GM21390 (cell line): ENCODE data around the gene SND1.
"Not testable (repeated sequence)": the region's sequence is repeated elsewhere in the genome, so short reads cannot be mapped to it uniquely, and the experiment has no call there.

Experiments used
- ATAC-seq: cut with Tn5 transposase; IDR thresholded peaks from one replicate; pipeline ENCODE4 v1.9.1; 2021; ENCODE audit not compliant: unreplicated experiment

Gene SND1

DNA sequence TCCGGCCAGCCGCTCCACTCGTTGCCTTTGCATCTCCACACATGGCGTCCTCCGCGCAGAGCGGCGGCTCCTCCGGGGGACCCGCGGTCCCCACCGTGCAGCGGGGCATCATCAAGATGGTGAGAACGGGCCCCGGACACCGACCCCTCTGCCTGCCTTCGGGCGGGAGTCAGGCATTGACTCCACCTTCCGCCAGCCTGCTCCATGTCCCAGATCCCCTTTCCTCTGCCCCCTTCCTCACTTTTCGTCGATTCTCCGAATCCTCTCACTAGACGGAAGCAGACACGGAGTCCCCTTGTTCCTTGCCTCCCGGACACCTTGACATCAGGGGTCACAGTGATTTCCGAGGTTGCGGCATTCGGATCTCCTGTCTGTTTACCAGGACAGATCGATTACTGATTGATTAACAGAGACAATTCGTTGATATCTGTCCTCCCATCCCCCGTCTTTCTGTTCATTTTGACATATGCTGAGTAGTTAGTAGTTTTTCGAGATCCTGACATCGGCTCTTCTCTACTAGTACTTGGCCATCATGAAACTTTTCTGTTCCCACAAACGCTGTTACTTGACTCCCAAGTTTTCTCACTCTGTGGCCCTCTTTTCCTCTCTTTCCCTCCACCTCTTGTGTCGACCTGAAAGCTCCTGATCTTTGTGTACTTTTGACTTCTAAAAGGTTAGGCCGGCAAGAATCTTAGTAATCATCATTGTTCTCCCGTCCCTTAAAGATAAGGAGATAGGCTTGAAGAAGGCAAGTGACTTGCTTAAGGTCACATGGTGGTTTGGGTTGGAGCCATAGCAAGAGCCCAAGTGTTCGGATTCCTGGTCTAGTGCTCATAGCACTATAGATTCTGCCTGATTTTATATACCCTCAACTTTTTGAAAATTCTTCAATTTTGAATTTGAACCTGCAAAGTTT is 597 bp downstream of the SND1 start:
- ATAC-seq: peak; percentile 10

DNA sequence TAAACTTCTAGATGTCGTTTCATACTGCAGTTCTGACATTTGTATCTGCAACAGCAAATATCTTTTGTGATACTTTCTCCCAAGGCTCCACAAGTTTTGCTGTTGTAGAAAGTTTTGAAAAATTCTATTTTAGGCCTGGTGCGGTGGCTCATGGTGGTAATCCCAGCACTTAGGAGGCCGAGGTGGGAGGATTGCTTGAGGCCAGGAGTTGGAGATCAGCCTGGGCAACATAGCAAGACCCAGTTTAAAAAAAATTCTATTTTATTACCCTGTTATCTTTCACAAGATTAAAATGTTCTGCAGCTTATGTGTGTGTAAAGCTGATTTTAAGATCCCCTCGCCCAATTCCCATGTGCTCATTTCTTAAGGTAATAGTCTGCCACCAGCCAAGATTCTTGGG is 1.4 kb downstream of the SND1 start:
- no peak for ATAC-seq

DNA sequence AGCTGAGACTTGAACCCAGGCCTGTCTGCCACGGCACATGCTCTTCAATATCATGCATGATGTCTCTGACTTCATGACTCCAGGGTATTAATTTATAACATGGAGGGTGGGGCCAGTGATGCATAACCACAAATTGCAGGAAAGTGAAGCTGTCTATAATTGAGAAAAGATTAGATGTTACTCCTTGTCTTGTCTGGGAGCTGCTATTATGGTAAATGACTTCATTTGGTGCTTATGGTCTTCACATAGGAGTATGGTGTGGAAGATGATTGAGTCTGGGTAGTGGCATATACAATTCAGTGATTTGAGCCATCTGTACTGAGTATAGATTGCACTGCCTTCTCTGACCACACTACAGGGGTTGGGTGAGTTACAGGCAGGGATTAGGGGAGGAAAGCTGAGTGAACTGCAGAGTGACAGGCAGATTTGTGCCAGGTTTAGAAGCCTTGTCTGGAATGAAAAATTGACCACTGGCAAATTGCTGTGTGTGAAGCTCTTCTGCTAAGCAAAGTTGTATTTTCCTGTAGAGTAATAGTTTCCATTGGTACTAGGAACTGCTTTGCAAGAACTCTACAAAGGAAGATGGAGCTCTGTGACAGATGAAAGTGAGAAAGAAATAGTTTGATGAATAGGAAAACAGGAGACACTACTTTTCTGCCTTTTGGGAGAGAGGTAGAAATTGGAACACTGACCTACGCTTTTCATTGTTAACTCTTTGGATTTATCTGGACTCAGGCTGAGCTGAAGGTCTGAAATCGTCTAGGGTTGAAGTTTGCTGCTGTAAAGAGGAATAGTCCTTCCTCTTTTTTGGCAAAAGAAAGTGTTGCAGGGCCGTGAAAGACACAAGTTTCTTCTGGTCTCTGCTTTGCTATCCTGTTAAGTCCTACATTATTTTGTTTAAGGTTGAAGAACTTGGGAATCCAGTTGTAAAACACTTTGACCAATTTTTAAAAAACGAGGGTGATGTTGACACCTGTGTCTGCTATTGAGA is 2.7 kb downstream of the SND1 start:
- no peak for ATAC-seq

DNA sequence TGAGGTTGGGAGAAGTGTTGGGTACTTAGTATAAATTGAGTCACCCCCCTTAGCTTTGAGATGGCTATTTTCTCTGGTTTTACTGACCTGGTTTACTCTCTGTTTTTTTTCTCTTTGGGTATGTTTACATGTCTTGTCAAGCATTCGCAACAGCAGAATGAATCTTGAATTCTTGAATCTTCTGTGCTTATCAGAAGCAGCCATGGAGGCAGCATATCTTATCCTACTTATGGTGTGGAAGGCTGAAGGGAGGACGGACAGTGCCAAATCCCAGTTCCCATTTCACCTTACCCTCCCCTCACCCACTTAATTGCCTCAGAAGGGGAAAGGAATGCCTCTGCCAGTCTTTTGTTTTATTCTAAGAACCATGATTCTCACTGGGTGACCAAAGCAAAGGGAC is 3.7 kb downstream of the SND1 start:
- ATAC-seq: no peak

DNA sequence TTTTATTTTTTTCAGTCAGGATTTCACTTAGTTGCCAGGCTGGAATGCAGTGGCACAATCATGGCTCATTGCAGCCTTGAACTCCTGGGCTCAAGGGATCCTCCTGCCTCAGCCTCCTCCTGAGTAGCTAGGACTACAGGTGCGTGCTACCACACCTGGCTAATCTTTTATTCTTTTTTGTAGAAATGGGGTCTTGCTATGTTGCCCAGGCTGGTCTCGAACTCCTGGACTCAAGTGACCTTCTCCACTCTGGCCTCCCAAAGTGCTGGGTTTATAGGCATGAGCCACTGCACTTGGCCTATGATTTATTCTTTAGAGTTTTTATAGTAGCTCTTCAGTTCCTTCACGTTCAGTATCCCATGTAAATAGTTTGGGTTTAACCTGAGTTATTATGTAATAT is 5.5 kb downstream of the SND1 start:
- no peak for ATAC-seq

DNA sequence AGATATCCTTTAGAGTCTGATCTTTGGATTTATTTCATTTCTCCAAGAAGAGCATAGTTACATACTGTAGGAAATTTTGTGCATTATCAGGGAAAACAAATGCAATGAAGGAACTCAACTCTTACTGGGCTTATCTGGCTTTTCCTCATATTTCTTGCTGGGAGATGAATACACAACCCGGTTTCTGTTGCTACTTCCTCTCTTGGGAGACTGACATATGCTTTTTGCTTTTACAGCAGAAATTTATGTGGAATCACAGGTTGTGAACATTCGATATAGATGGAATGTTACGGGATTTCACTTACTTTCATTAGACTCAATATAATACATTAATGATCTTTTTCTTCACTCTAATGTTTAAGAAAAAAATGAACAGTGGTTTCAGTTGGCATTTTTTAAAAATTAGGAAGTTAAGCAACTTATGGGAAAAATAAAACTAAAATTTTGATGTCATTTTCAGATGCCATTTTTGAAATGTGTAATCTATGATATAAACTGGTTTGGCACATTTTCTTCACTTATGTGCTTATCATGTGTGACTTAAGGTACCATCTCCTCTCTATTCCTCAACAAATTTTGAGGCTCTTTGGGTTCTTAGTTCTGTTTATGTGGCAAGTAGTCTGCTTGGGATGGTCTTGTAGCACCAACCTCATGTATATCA is 7.1 kb downstream of the SND1 start:
- no peak for ATAC-seq

DNA sequence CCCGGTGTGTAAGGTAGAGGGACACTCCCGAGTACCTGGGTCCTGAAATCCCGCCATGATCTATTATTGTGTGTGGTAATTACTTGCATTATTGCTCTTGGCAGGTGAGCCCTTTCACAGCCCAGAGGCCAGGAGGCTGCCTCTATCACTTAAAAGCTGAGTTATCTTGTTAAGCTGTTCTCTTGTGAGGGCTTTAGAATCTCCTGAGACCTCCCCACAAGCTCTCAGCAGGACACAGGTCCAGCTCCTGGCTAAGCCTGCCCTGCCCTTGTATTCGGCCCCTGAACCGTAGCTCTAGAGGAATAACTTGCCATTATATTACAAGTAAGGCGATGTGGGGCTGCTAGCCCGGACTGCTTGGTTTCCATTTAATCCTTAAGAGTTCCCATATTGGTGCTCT is 13.9 kb downstream of the SND1 start:
- ATAC-seq: no peak

DNA sequence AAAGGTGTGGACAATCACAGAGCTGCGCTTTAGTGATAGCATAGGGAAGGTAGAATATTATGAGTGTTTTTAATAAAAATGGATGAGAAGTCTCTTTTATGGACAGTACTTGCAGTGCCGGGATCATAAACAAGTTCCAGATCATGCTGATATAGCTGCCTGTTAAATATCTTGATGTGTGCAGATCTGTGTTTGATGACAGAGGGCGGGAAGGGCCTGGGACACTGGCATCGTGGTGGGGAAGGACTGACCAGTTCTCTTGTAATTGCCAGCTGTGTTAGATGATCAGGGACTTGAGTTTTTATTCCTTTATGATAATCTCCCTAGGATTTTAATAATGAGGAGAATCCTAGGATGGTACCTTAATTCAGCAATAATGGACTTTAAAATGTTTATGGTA is 14.6 kb downstream of the SND1 start:
- ATAC-seq: no peak

DNA sequence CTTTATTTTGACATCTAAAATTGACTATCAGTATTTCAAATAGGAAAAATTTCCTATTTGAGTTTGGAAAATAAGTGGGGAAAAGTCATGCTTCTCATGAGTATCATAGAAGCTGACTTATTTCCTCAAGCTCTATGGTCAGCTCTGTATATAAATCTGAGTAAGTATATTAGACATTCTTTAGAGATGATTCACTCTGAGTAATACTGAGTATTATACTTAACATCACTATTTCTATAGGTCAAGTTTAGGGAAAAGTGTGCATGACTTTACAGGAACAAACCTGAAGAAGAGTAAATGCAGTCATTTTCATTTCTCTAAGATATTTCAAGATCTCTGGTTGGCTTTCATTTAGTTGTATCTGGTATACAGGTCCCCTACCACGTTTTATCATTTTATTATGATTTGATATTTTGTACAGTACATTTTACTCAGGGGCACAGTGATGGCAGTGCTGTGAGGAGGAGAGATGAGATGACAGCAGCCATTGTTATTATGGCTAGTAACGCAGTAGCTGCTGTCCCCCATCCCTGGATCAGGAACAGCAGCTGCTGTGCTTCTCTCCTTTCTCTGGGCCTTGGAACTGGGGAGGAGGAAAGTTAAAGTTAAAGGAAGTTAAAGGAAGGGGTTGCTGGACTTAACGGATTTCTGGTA is 15.2 kb downstream of the SND1 start:
- no peak for ATAC-seq

DNA sequence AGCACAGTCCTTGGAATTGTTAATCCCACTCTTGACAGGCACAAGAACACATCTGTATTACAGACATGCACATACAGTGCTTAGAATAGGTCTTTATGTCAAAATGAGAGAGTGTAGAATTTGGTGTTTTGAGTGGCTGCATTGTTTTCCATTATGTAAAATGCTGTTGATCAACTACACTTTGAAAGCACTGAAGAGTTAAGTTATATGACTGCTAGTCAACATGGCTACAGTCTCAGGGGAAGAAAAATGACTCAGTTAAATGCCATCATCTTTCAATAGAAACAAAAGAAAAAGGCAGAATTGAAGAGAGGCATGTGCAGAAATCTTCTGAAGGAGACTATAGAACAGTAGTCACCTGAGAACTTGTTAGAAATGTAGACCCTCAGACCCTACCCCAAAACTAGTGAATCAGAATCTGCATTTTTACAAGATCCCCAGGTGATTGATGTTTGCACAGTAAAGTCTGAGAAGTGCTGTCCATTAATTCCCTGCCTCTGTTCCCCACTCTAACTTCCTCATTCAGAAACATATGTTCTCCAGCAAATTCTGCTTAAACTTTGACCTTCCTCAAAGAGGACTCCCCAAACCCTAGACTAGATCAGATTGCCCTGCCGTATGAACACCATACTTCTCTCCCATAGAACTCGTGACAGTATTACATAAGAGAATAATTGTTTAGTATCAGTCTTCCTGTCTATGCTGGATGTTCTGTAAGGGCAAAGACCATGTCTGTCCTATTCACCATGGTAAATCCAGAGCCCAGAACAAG is 16.0 kb downstream of the SND1 start:
- no peak for ATAC-seq

DNA sequence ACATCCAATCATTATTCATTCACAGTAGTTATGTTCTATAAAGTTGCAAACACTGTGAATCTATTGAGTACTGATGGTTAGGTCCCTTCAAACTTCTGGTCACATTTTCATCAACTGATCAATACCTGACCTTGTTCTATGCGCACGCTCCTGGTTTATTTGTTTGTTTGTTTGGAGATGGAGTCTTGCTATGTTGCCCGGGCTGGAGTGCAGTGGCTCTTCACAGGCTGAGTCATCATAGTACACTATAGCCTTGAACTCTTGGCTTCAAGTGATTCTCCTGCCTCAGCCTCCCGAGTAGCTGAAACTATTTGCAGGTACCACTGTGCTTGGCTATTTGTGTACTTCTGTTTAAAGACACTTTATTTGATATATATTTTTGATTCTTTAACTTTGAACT is 19.3 kb downstream of the SND1 start:
- ATAC-seq: no peak

DNA sequence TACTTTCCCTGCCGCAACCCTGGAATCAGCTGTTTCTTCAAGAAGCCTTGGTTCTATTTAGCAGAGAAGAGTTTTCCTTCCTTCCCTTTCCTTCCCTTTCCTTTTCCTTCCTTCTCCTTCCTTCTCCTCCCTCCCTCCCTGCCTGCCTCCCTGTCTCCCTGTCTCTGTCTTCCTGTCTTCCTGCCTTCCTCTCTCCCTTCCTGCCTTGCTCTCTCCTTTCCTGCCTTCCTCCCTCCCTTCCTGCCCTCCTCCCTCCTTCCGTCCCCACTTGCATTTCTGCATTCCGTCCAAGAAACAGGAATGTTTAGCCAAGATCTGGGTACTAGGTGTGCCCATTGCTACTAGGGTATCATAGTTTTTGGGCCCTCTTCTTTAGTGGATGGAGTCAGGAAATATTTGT is 21.9 kb downstream of the SND1 start:
- no peak for ATAC-seq

DNA sequence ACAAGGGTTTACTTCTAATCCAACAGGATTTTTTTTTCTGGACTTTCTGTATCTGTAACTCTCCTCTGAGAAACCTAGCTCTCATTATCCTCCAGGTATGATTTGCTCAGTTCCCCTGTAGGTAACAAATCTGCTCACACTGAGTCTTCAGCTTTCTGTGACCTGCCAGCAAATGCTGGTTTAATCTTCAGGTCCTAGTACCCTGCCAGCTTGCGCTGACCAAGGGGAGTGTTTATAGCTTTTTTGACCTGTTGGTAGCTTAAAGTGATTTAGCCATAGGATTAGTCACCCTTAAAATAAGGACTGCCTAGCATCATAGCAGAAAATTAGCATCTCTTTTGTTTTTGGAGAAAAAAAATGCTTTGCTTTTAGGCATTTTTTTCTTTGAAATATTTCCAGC is 22.4 kb downstream of the SND1 start:
- no peak for ATAC-seq

DNA sequence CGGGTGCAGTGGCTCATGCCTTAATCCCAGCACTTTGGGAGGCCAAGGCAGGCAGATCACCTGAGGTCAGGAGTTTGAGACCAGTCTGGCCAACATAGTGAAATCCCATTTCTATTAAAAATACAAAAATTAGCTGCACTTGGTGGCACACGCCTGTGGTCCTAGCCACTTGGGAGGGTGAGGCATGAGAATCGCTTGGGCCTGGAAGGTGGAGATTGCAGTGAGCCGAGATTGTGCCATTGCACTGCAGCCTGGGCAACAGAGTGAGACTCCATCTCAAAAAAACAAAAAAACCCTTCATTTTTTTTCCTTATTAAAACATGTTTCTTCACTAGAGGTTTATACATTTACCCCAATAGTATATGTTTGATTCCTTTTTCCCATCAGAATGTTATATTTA is 22.9 kb downstream of the SND1 start:
- not testable (repeated sequence) for ATAC-seq

DNA sequence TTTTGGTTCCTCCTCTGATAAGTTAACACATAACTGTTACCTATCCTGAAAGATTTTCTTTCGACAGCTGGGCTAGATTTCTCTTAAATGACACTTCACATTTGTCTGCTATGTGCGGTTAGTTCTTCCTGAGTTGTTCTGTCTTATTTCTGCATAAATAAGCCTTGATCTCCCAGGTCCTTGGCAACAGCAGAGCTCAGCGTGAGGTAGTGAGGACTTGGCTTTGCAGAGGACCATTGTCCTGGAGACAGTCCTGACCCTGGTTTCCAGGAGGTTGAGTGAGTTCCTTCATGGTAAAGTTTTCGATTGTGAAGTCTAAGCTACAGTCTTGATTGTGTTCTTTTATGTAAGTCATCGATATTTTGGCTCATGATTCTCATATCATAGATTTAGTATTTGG is 23.7 kb downstream of the SND1 start:
- ATAC-seq: no peak

DNA sequence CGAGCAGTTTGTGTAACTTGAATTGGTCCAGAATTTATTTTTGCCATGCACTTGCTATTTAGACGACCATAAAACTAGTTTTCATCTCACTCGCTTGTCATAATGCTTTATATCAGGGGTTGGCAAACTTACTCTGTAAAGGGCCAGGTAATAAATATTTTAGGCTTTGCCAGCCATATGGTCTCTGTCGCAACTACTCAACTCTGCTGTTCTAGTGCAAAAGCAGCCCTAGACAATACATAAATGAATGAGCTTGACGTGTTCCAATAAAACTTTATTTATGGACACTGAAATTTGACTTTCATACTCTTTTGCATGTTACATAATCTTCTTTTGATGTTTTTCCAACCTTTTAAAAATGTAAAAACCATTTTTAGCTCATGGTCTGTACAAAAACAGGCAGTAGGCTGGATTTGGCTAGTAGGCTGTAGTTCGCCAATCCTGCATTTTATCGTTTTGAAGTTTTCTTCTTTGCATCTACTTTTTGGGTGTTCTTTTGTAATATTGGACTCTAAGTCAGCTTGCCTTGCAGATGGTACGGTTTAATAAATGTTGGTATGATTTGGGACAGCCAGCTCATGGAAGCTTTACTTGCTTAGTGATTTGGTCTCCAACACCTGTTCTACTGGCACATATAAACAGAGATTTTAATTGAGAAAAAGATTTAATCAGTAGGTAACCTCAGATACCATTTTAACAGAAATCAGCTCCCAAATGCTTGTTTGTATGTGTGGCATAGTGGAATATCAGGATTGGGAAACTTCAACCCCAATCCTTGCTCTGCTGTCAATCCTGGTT is 25.6 kb downstream of the SND1 start:
- no peak for ATAC-seq

DNA sequence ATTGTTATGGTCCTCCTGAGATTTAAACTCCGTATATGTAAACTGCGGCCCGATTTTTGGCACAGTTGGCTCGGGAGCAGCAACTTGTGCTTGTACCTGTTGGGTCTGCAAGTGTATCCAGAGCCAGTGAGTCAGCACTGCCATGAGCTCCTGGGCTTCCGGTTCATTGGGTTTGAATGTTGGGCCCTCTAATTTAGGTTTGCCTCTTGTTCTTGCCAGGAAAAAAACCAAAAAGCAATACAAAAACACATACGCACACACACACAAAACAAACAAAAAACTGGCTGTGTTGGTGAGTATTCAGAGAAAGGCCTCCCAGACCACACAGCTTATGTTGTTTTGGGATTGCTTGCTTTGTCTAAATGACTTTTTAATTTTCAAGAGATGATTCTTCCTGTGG is 26.3 kb downstream of the SND1 start:
- no peak for ATAC-seq

DNA sequence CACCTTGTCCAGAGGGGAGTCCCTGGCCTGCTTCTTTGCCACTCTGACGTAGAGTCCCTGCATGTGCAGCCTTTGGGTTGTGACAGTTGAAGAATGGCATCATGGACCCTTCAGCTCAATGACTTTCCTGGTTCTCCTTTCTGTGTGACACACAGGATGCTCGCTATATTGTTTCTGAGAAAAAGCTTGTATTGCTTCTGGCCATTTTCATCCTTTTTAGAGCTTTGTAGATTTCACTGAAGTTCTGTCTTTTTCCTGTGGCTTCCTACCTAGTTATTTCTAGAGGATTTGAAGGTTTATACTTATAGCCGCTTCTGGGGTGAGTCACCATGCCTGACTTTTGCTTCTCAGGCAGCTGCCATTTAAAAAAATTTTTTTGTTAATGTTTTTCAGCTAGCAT is 27.0 kb downstream of the SND1 start:
- ATAC-seq: peak; percentile 87

DNA sequence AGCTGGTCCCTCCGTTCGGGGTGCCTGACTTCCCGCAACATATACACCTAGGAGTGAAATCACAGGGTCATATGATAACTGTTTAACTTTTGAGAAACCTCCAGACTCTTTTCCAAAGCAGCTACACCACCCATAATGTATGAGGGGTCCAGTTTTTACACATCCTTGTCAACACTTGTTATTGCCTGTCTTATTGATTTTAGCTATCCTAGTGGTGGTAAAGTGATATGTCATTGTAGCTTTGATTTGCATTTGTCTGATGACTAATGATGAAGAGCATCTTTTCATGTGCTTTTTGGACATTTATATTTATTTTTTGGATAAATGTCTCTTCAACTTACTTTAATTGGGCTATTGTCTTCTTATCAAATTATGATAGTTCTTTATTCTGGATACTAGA is 29.0 kb downstream of the SND1 start:
- ATAC-seq: no peak
